GM10266 (cell line): ENCODE results near the gene TSNAX.
A peak's percentile ranks its signal among the peaks of the same experiment; 100 is the strongest.

Experiments used
- DNase-seq: peaks from one replicate; pipeline ENCODE4 v3.0.0; 2012; ENCODE audit errors: extremely low spot score
- CTCF ChIP-seq: IDR thresholded peaks from 2 replicates; pipeline ENCODE4 v1.5.1; 2012; ENCODE audit warnings: mild to moderate bottlenecking, low read depth; ENCODE audit not compliant: control insufficient read depth, insufficient read depth; ENCODE audit errors: missing control alignments

The TSNAX gene

DNA sequence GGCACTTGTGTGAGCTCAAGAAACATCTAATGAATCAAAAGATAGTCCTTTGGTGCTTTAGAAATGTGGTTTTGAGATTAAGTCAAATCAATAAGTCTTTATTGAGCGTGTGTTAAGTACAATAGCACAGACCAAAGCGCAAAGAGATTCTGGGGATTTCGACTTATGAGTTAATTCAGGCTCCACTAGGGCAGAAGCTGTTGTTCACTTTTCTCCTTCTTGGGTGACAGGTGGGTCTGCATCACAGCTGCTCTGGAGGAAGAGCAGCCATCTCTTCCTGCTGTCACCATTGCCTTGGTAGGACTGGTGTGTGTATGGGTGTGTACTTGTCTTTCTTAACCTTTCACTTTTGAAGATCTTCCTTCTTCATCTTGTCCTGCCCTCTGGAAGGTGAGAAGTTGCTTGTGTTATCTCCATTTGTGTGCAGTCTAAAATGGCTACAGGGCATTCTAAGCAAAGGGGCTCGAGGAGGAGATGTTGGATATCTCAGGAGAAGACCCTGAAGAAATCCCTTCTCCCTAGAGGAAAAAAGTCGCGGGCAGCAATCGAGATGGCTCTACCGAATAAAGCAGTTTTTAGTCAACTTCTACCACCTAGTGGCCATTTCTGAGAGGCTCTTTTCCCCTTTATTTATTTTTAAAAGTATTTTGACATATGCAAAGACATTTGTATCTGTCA is 75.3 kb downstream of the TSNAX start:
- TF ChIP-seq CTCF, result peak; percentile 61
- DNase-seq, result peak; percentile 46

- no peak for TF ChIP-seq CTCF
- no peak for DNase-seq
Measured at GRCh38 chr1:231604276-231604621, 75.8 kb downstream of the TSNAX start.

- no peak for TF ChIP-seq CTCF
Measured at GRCh38 chr1:231605149-231606100, 77.0 kb downstream of the TSNAX start.

GRCh38 chr1:231606712-231607111 is 78.2 kb downstream of the TSNAX start:
- no peak for TF ChIP-seq CTCF
- DNase-seq, result no peak

More at GRCh38 chr1:231605149-231606100, 77.0 kb downstream of the TSNAX start:
- DNase-seq, result no peak

DNA sequence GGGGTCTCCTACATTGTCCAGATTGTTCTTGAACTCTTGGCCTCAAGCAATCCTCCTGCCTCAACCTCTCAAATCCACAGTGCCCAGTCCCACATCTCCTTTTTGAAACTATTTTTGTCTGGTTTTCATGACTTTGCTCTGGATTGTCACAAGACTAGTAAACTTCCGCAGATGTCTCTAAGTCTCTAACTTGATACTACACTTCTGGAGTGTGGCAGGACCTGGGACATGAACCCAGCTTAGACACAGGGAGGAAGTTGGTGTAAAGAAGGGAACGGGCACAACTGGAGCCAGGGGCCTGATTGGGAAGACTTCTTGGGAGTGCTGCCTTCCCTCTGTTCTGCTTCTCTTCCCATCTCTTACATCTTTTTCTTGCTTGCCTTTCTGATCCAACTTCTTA is 81.9 kb downstream of the TSNAX start:
- no peak for TF ChIP-seq CTCF
- DNase-seq, result no peak

GRCh38 chr1:231611111-231611510 is 82.6 kb downstream of the TSNAX start:
- no peak for TF ChIP-seq CTCF

DNA sequence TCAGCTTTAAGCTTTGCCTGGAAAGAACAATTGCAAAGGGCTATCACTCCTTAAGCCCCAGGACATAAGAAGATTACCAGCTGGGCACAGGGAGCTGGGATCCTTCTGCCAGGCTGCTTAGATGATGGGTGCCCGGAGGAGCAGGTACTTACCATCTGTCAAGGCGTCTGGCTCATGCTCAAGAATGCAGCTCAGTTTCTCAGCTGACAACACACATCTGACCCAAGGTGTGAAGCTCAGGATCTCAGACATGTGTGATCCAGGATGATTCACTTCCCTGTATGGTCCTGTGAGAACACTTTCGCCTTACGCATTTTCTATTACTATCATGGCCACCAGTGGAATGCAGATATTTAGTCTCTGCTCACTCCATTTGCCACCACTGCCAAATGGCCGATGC is 83.4 kb downstream of the TSNAX start:
- no peak for DNase-seq
- TF ChIP-seq CTCF, result no peak

More at GRCh38 chr1:231611111-231611510, 82.6 kb downstream of the TSNAX start:
- DNase-seq, result no peak
